ENCODE measurements around the gene PABPC1L. TPM values are rescaled to one million over a fixed set of nuclear protein-coding genes. Genes with fewer than 3 reads are reported as not detected.
A peak's percentile ranks its signal among the peaks of the same experiment; 100 is the strongest.

The PABPC1L gene
- total and polyA plus RNA-seq, 3 experiments from 2014 or later: 1.3 to 61.4 (median 61.1) TPM

DNA sequence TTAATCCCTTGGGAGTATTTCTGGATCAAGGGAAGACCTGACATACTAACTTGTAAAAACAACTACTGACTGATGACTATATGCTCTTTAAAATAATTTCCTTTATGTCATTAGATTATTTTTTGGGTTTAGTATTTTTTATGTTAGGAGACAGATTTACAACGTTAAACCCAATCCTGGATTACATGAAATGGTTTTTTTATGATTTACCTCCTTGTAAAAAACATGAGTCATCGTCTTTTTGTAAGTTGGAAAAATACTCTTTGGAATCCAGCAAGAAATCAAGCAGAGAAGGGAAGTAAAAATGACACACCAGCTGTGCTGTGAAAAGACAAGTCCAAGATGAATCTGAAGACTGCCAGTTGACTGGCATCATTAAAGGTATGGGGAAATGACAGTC is 63.2 kb downstream of the PABPC1L start:
- H3K4me3 Mint-ChIP-seq: peak overlapping the region in 5 of 7 donors; percentile 16 to 64 (median 51)
- peak overlapping the region in 7 of 8 donors; percentile 67 to 98 (median 81) for H3K27ac Mint-ChIP-seq
- no peaks in the 10 kb centered on the region for H3K9me3 ChIP-seq (ENCODE audit: low read length)
- CTCF ChIA-PET: interaction anchor here (2.0 kb wide), 1 partner anchor 20 kb away, joined by 5 read pairs; no protein-coding TSS in a partner anchor
- peaks cover 55% of the 10 kb centered on the region for H3K4me1 ChIP-seq (ENCODE audit: insufficient read depth, low read length)
- peaks cover 84 to 95% (median 94%) of the 10 kb centered on the region in 3 donors for H3K4me1 Mint-ChIP-seq
- DNase-seq: no peak
- H3K36me3 Mint-ChIP-seq: peaks cover 17 to 86% (median 38%) of the 10 kb centered on the region in 3 donors
- H3K27ac ChIP-seq (ENCODE audit: low read depth, low read length): no peak overlapping the region
- POLR2A ChIA-PET: no interaction called here
- no peaks in the 10 kb centered on the region for H3K27me3 ChIP-seq (ENCODE audit: insufficient read depth, low read length, poor library complexity, severe bottlenecking)
- H3K36me3 ChIP-seq (ENCODE audit: insufficient read depth, low read length): peaks cover 32% of the 10 kb centered on the region
- no peaks in the 10 kb centered on the region for H3K27me3 Mint-ChIP-seq
- H3K4me3 ChIP-seq (ENCODE audit: low read length): no peak overlapping the region
- H3K9me3 Mint-ChIP-seq: no peaks in the 10 kb centered on the region

DNA sequence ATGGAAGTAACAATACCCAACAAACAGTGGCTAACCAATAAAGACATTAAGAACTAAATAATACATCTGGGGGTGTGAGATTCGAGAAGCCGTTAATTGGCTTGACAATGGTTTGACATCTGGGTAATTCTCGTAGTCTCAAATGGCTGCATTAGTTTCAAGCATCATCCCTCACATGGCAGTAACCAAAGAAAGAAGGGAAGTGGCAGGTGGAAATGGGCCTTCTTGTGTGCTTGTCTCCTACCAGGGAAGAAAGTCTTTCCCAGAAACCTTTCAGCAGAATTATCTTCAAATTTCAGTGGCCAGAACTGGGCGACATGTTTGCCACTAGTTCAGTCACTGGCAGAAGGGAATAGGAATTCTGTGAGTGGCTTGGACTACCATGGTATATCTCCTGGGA is 66.8 kb downstream of the PABPC1L start:
- Mint-ChIP-seq H3K36me3 (peaks cover 19 to 88% (median 36%) of the 10 kb centered on the region in 3 donors), H3K4me3 (peak overlapping the region in 2 of 7 donors; percentile 11 to 70), H3K27me3 (no peaks in the 10 kb centered on the region), H3K27ac (peak overlapping the region; percentile 30 to 99 (median 94)), H3K4me1 (peaks cover 80 to 98% (median 94%) of the 10 kb centered on the region in 3 donors), H3K9me3 (no peaks in the 10 kb centered on the region)
- peaks cover 82% of the 10 kb centered on the region for H3K4me1 ChIP-seq (ENCODE audit: insufficient read depth, low read length)
- ChIA-PET CTCF (interaction anchor here (3.9 kb wide), 1 partner anchor 16 kb away, joined by 23 read pairs; the partner anchor contains the start of gene TOMM34), POLR2A (interaction anchor here (4.3 kb wide), 1 partner anchor 10 kb away, joined by 52 read pairs; the partner anchor contains the start of gene STK4)
- H3K27me3 ChIP-seq (ENCODE audit: insufficient read depth, low read length, poor library complexity, severe bottlenecking): no peaks in the 10 kb centered on the region
- H3K27ac ChIP-seq (ENCODE audit: low read depth, low read length): no peak overlapping the region
- H3K4me3 ChIP-seq (ENCODE audit: low read length): no peak overlapping the region
- no peak for DNase-seq
- H3K9me3 ChIP-seq (ENCODE audit: low read length): no peaks in the 10 kb centered on the region
- H3K36me3 ChIP-seq (ENCODE audit: insufficient read depth, low read length): peaks cover 43% of the 10 kb centered on the region

DNA sequence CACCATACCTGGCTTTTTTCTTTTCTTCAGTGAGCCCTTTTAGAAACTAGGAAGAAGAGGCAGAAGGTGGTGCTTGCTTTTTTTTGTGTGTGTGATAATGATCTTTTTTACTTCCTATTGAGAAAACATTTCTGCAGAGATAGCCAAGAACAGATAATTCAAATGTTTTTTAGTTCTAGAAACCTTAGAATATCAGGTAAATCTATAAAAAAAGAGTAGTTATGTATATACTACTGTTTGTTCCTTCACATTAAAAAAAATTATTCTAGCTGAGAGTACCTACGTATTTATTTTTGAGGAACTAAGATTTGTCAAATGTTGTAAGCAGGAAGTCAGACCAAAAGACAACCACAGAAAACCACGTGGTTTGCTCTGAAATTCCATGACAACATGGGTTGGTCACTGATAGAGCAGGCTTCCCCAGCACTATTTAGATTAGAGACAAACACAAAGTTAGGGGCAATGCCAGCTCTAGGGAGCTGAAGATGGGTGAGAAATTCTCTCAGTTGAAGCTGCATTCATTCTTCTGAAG is 69.3 kb downstream of the PABPC1L start:
- ChIA-PET POLR2A (interaction anchor here (0.7 to 4.3 kb wide), 8 partner anchors 8 to 94 kb away, joined by 3 to 52 read pairs (median 5); partner anchors contain the start of genes STK4, TOMM34 and YWHAB), CTCF (interaction anchor here (0.8 to 3.9 kb wide), 5 partner anchors 9 to 32 kb away, joined by 3 to 35 read pairs (median 4); partner anchors contain the start of genes STK4 and TOMM34)
- Mint-ChIP-seq H3K27ac (peak overlapping the region; percentile 88 to 99 (median 96)), H3K27me3 (no peaks in the 10 kb centered on the region), H3K4me3 (peak overlapping the region; percentile 68 to 91 (median 77)), H3K4me1 (peaks cover 77 to 94% (median 93%) of the 10 kb centered on the region in 3 donors), H3K36me3 (peaks cover 25 to 86% (median 34%) of the 10 kb centered on the region in 3 donors), H3K9me3 (no peaks in the 10 kb centered on the region)
- Histone ChIP-seq H3K4me3 (ENCODE audit: low read length) (peak overlapping the region; percentile 39), H3K36me3 (ENCODE audit: insufficient read depth, low read length) (peaks cover 42% of the 10 kb centered on the region), H3K27ac (ENCODE audit: low read depth, low read length) (peak overlapping the region; percentile 76), H3K9me3 (ENCODE audit: low read length) (no peaks in the 10 kb centered on the region), H3K27me3 (ENCODE audit: insufficient read depth, low read length, poor library complexity, severe bottlenecking) (no peaks in the 10 kb centered on the region), H3K4me1 (ENCODE audit: insufficient read depth, low read length) (peaks cover 88% of the 10 kb centered on the region)
- DNase-seq: peak; percentile 54 to 86 (median 83)

DNA sequence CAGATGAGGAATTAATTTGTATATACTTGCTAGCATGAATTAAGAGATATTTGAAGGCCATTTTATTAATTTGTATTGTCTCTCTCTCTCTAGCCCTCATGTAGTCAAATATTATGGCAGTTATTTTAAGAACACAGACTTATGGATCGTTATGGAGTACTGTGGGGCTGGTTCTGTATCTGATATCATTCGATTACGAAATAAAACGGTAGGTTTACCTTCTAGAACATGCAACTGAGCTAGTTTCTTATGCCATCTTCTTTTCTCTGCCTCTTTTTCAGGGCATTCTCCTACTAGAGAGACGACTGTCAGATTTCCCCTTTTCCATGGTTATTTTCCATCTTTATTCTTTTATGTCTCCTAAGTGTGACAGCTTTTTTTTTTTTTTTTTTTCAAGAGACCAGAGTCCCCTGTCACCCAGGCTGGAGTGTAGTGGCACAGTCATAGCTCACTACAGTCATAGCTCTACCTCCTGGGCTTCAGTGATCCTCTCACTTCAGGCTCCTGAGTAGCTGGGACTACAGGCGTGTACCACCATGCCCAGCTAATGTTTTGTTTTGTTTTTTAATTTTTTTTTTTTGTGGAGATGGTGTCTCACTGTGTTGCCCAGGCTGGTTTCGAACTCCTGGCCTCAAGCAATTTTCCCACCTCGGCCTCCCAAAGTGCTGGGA is 72.0 kb downstream of the PABPC1L start:
- peak overlapping the region in 2 of 7 donors; percentile 39 to 42 for H3K4me3 Mint-ChIP-seq
- CTCF ChIA-PET: interaction anchor here (0.6 to 2.6 kb wide), 3 partner anchors 15 to 310 kb away, joined by 3 to 7 read pairs (median 3); partner anchors contain the start of gene STK4
- Histone ChIP-seq H3K36me3 (ENCODE audit: insufficient read depth, low read length) (peaks cover 51% of the 10 kb centered on the region), H3K9me3 (ENCODE audit: low read length) (no peaks in the 10 kb centered on the region), H3K27ac (ENCODE audit: low read depth, low read length) (no peak overlapping the region), H3K4me1 (ENCODE audit: insufficient read depth, low read length) (peaks cover 94% of the 10 kb centered on the region), H3K4me3 (ENCODE audit: low read length) (no peak overlapping the region), H3K27me3 (ENCODE audit: insufficient read depth, low read length, poor library complexity, severe bottlenecking) (no peaks in the 10 kb centered on the region)
- no peaks in the 10 kb centered on the region for H3K9me3 Mint-ChIP-seq
- peaks cover 13 to 83% (median 23%) of the 10 kb centered on the region in 3 donors for H3K36me3 Mint-ChIP-seq
- peak overlapping the region; percentile 79 to 99 (median 92) for H3K27ac Mint-ChIP-seq
- no peaks in the 10 kb centered on the region for H3K27me3 Mint-ChIP-seq
- DNase-seq: no peak
- POLR2A ChIA-PET: interaction anchor here (0.5 to 0.7 kb wide), 2 partner anchors 11 to 13 kb away, joined by 4 to 12 read pairs; no protein-coding TSS in a partner anchor
- peaks cover 72 to 92% (median 89%) of the 10 kb centered on the region in 3 donors for H3K4me1 Mint-ChIP-seq

DNA sequence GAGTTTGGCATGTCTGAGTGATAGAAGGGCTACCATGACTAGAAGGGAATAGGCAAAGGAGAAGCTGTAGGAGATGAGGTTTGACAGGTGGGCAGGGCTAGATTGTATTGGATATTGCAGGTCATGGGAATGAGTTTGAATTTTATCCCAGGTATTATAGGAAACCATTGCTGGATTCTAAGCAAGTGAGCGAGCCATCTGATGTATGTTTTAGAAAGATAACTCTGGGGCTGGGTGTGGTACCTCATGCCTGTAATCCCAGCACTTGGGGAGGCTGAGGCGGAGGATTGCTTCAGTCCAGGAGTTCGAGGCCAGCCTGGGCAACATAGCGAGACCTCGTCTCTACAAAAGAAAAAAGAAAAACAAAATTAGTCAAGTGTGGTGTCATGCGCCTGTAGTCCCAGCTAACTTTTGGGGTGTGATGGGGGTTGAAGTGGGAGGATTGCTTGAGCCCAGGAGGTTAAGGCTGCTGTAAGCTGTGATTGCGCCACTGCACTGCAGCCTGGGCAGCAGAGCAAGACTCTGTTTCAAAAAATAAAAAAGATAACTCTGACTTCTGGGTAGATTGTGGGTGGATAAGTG is 73.3 kb downstream of the PABPC1L start:
- peaks cover 13 to 85% (median 23%) of the 10 kb centered on the region in 3 donors for H3K36me3 Mint-ChIP-seq
- H3K4me3 Mint-ChIP-seq: peak overlapping the region in 6 of 7 donors; percentile 8 to 45 (median 32)
- Histone ChIP-seq H3K27me3 (ENCODE audit: insufficient read depth, low read length, poor library complexity, severe bottlenecking) (no peaks in the 10 kb centered on the region), H3K36me3 (ENCODE audit: insufficient read depth, low read length) (peaks cover 57% of the 10 kb centered on the region), H3K4me1 (ENCODE audit: insufficient read depth, low read length) (peaks cover 88% of the 10 kb centered on the region), H3K27ac (ENCODE audit: low read depth, low read length) (no peak overlapping the region), H3K4me3 (ENCODE audit: low read length) (no peak overlapping the region), H3K9me3 (ENCODE audit: low read length) (no peaks in the 10 kb centered on the region)
- CTCF ChIA-PET: interaction anchor here (2.6 kb wide), 1 partner anchor 16 kb away, joined by 7 read pairs; the partner anchor contains the start of gene STK4
- no peaks in the 10 kb centered on the region for H3K9me3 Mint-ChIP-seq
- H3K4me1 Mint-ChIP-seq: peaks cover 69 to 92% (median 89%) of the 10 kb centered on the region in 3 donors
- DNase-seq: no peak
- peak overlapping the region; percentile 57 to 98 (median 92) for H3K27ac Mint-ChIP-seq
- POLR2A ChIA-PET: no interaction called here
- no peaks in the 10 kb centered on the region for H3K27me3 Mint-ChIP-seq

DNA sequence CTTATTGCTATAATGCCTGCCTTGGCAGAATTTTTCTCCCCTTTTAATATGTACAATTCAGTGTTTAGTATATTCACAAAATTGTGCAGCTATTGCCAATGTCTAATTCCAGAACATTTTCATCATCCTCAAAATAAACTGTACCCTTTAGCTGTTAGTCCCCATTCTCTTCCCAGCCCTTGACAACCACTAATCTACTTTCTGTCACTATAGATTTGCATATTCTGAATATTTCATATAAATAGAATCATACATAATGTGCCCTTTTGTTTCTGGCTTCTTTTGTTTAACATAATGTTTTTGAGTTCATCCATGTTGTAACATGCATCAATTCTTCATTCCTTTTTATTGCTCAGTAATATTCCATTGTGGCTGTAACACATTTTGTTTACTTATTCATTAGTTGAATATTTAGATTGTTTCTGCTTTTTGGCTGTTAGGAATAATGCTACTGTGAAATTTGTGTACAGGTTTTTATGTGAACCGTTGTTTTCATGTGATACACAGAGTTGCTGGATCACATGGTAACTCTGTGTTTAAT is 78.8 kb downstream of the PABPC1L start:
- peaks cover 35% of the 10 kb centered on the region for H3K36me3 ChIP-seq (ENCODE audit: insufficient read depth, low read length)
- no peak overlapping the region for H3K27ac ChIP-seq (ENCODE audit: low read depth, low read length)
- peaks cover 79% of the 10 kb centered on the region for H3K4me1 ChIP-seq (ENCODE audit: insufficient read depth, low read length)

More for the DNA sequence above, 78.8 kb downstream of the PABPC1L start:
- peak overlapping the region; percentile 24 to 98 (median 80) for H3K27ac Mint-ChIP-seq
- H3K36me3 Mint-ChIP-seq: peaks cover 7 to 78% (median 26%) of the 10 kb centered on the region in 3 donors
- no peak overlapping the region for H3K4me3 ChIP-seq (ENCODE audit: low read length)
- POLR2A ChIA-PET: interaction anchor here (0.7 kb wide), 1 partner anchor 125 kb away, joined by 3 read pairs; no protein-coding TSS in a partner anchor
- H3K4me3 Mint-ChIP-seq: peak overlapping the region in 5 of 7 donors; percentile 13 to 68 (median 48)
- peaks cover 71 to 94% (median 83%) of the 10 kb centered on the region in 3 donors for H3K4me1 Mint-ChIP-seq
- H3K27me3 ChIP-seq (ENCODE audit: insufficient read depth, low read length, poor library complexity, severe bottlenecking): no peaks in the 10 kb centered on the region
- DNase-seq: no peak
- H3K9me3 ChIP-seq (ENCODE audit: low read length): no peaks in the 10 kb centered on the region
- H3K9me3 Mint-ChIP-seq: no peaks in the 10 kb centered on the region
- no peaks in the 10 kb centered on the region for H3K27me3 Mint-ChIP-seq
- CTCF ChIA-PET: interaction anchor here (1.7 kb wide), 1 partner anchor 23 kb away, joined by 4 read pairs; no protein-coding TSS in a partner anchor
